Measurements from ENCODE around the gene KCND1. TPM values are rescaled to one million over a fixed set of nuclear protein-coding genes. Genes with fewer than 3 reads are reported as not detected.

The KCND1 gene
- total and polyA plus RNA-seq, 2 experiments from 2014 or later: 2.7 to 5.6 TPM

GRCh38 chrX:48911412-48912182 lies 60.0 kb downstream of the KCND1 start, which contains the start of gene SLC35A2:
SLC35A2 (minus strand) TSS chrX:48911646; CDS start chrX:48911636, 10 bp downstream.
- Histone ChIP-seq H3K27me3 (ENCODE audit: insufficient read depth) (no peaks in the 10 kb centered on the region), H3F3A (replicated peaks; ENCODE audit: low read depth) (peaks cover 35% of the 10 kb centered on the region), H3K4me2 (peak within 1 kb of the TSS; percentile 82), H4K20me1 (replicated peaks; ENCODE audit: insufficient read depth) (peaks cover 13% of the 10 kb centered on the region), H3K27ac (ENCODE audit: low read depth) (peak within 1 kb of the TSS; percentile 96), H3K9me2 (ENCODE audit: insufficient read depth) (no peaks in the 10 kb centered on the region), H3K4me3 (peak within 1 kb of the TSS; percentile 71), H2AFZ (no peak within 1 kb of the TSS), H3K4me1 (ENCODE audit: insufficient read depth) (peaks cover 18% of the 10 kb centered on the region; the same call in 1 of the 2 replicates), H3K79me2 (replicated peaks; ENCODE audit: insufficient read depth) (peaks cover 32% of the 10 kb centered on the region), H3K36me3 (ENCODE audit: insufficient read depth) (peaks cover 29% of the 10 kb centered on the region; the same call in 1 of the 2 replicates)
- peaks cover 32% of the 10 kb centered on the region for H3K4me1 Mint-ChIP-seq
- peak within 1 kb of the TSS; percentile 93 for H3K4me3 Mint-ChIP-seq
- ATAC-seq (peak; percentile 61), DNase-seq (ENCODE audit: low spot score) (peak; percentile 88)
- peak within 1 kb of the TSS; percentile 94 for H3K27ac Mint-ChIP-seq
- TF ChIP-seq REST (IDR thresholded peaks at IDR 0.05; ENCODE audit: unreplicated experiment) (no peak), EZH2phosphoT487 (IDR thresholded peaks at IDR 0.05; ENCODE audit: unreplicated experiment) (no peak), CREB1 (CRISPR knock-in tag; IDR thresholded peaks at IDR 0.05; ENCODE audit: low read depth) (peak; percentile 86)
- peaks cover 18% of the 10 kb centered on the region for H3K27me3 Mint-ChIP-seq (ENCODE audit: insufficient read depth, low read depth, poor library complexity)
- peaks cover 47% of the 10 kb centered on the region for H3K36me3 Mint-ChIP-seq (ENCODE audit: low read depth)
- peaks cover 4% of the 10 kb centered on the region; the same call in 2 of the 3 replicates for H3K9me3 Mint-ChIP-seq

Small RNAs within 50 kb of the gene (small RNA-seq; reads per million reads assigned to genes)
- not detected for gene RNU6-722P (ENCODE audit: low replicate concordance)

Other genes with a start within 250 kb of the KCND1 start
- gene GLOD5, start 210.1 kb downstream of the KCND1 start, total RNA-seq (2014; rRNA removed; shearing (Covaris generic)): not detected in 2 replicates
- not detected in 2 replicates for gene GLOD5, start 210.1 kb downstream of the KCND1 start, polyA plus RNA-seq (2016; fragmentation: Nextera tagmentation; extraction: Ambion mirVana)
- not detected in 2 replicates for gene GATA1, start 185.3 kb downstream of the KCND1 start, total RNA-seq (2014; rRNA removed; shearing (Covaris generic))
- not detected in 2 replicates for gene GATA1, start 185.3 kb downstream of the KCND1 start, polyA plus RNA-seq (2016; fragmentation: Nextera tagmentation; extraction: Ambion mirVana)
- 49.8 and 61.2 TPM in 2 replicates for gene HDAC6, start 169.8 kb downstream of the KCND1 start, total RNA-seq (2014; rRNA removed; shearing (Covaris generic))
- gene HDAC6, start 169.8 kb downstream of the KCND1 start, polyA plus RNA-seq (2016; fragmentation: Nextera tagmentation; extraction: Ambion mirVana): 29.7 and 33.0 TPM in 2 replicates
- 1.3 TPM in 1 of 2 replicates, not detected in the other for gene ERAS, start 145.3 kb downstream of the KCND1 start, total RNA-seq (2014; rRNA removed; shearing (Covaris generic))
- gene ERAS, start 145.3 kb downstream of the KCND1 start, polyA plus RNA-seq (2016; fragmentation: Nextera tagmentation; extraction: Ambion mirVana): 1.7 and 2.4 TPM in 2 replicates
- 4.0 and 15.6 TPM in 2 replicates for gene PCSK1N, start 136.2 kb downstream of the KCND1 start, total RNA-seq (2014; rRNA removed; shearing (Covaris generic))
- 12.8 and 16.5 TPM in 2 replicates for gene PCSK1N, start 136.2 kb downstream of the KCND1 start, polyA plus RNA-seq (2016; fragmentation: Nextera tagmentation; extraction: Ambion mirVana)
- 61.3 and 67.1 TPM in 2 replicates for gene TIMM17B, start 74.1 kb downstream of the KCND1 start, total RNA-seq (2014; rRNA removed; shearing (Covaris generic))
- gene TIMM17B, start 74.1 kb downstream of the KCND1 start, polyA plus RNA-seq (2016; fragmentation: Nextera tagmentation; extraction: Ambion mirVana): 147 and 158 TPM in 2 replicates
- gene PQBP1, start 73.9 kb downstream of the KCND1 start, total RNA-seq (2014; rRNA removed; shearing (Covaris generic)): 53.2 and 63.4 TPM in 2 replicates
- gene PQBP1, start 73.9 kb downstream of the KCND1 start, polyA plus RNA-seq (2016; fragmentation: Nextera tagmentation; extraction: Ambion mirVana): 121 and 130 TPM in 2 replicates
- gene SLC35A2, start 60.2 kb downstream of the KCND1 start, total RNA-seq (2014; rRNA removed; shearing (Covaris generic)): 16.4 and 17.7 TPM in 2 replicates
- 13.0 and 20.6 TPM in 2 replicates for gene SLC35A2, start 60.2 kb downstream of the KCND1 start, polyA plus RNA-seq (2016; fragmentation: Nextera tagmentation; extraction: Ambion mirVana)
- 336 and 359 TPM in 2 replicates for gene PIM2, start 52.8 kb downstream of the KCND1 start, total RNA-seq (2014; rRNA removed; shearing (Covaris generic))
- gene PIM2, start 52.8 kb downstream of the KCND1 start, polyA plus RNA-seq (2016; fragmentation: Nextera tagmentation; extraction: Ambion mirVana): 232 and 237 TPM in 2 replicates
- gene OTUD5, start 14.2 kb downstream of the KCND1 start, total RNA-seq (2014; rRNA removed; shearing (Covaris generic)): 45.4 and 56.5 TPM in 2 replicates
- gene OTUD5, start 14.2 kb downstream of the KCND1 start, polyA plus RNA-seq (2016; fragmentation: Nextera tagmentation; extraction: Ambion mirVana): 23.5 and 28.7 TPM in 2 replicates
- 32.7 and 39.1 TPM in 2 replicates for gene GRIPAP1, start 30.4 kb upstream of the KCND1 start, total RNA-seq (2014; rRNA removed; shearing (Covaris generic))
- gene GRIPAP1, start 30.4 kb upstream of the KCND1 start, polyA plus RNA-seq (2016; fragmentation: Nextera tagmentation; extraction: Ambion mirVana): 57.1 and 62.2 TPM in 2 replicates
- gene TFE3, start 71.5 kb upstream of the KCND1 start, total RNA-seq (2014; rRNA removed; shearing (Covaris generic)): 63.3 and 83.8 TPM in 2 replicates
- gene TFE3, start 71.5 kb upstream of the KCND1 start, polyA plus RNA-seq (2016; fragmentation: Nextera tagmentation; extraction: Ambion mirVana): 20.8 and 21.4 TPM in 2 replicates
- 6.8 and 9.9 TPM in 2 replicates for gene CCDC120, start 87.2 kb upstream of the KCND1 start, total RNA-seq (2014; rRNA removed; shearing (Covaris generic))
- 3.3 and 3.6 TPM in 2 replicates for gene CCDC120, start 87.2 kb upstream of the KCND1 start, polyA plus RNA-seq (2016; fragmentation: Nextera tagmentation; extraction: Ambion mirVana)
- 6.3 and 7.7 TPM in 2 replicates for gene PRAF2, start 102.2 kb upstream of the KCND1 start, total RNA-seq (2014; rRNA removed; shearing (Covaris generic))
- gene PRAF2, start 102.2 kb upstream of the KCND1 start, polyA plus RNA-seq (2016; fragmentation: Nextera tagmentation; extraction: Ambion mirVana): 22.1 and 24.3 TPM in 2 replicates
- gene WDR45, start 108.0 kb upstream of the KCND1 start, total RNA-seq (2014; rRNA removed; shearing (Covaris generic)): 26.2 and 36.2 TPM in 2 replicates
- gene WDR45, start 108.0 kb upstream of the KCND1 start, polyA plus RNA-seq (2016; fragmentation: Nextera tagmentation; extraction: Ambion mirVana): 24.9 and 28.8 TPM in 2 replicates
- gene GPKOW, start 151.9 kb upstream of the KCND1 start, total RNA-seq (2014; rRNA removed; shearing (Covaris generic)): 15.1 and 22.9 TPM in 2 replicates
- gene GPKOW, start 151.9 kb upstream of the KCND1 start, polyA plus RNA-seq (2016; fragmentation: Nextera tagmentation; extraction: Ambion mirVana): 8.1 and 9.5 TPM in 2 replicates
- 0.83 and 2.1 TPM in 2 replicates for gene MAGIX, start 190.9 kb upstream of the KCND1 start, total RNA-seq (2014; rRNA removed; shearing (Covaris generic))
- 0.66 and 1.6 TPM in 2 replicates for gene MAGIX, start 190.9 kb upstream of the KCND1 start, polyA plus RNA-seq (2016; fragmentation: Nextera tagmentation; extraction: Ambion mirVana)
- 1.6 and 3.4 TPM in 2 replicates for gene PLP2, start 200.1 kb upstream of the KCND1 start, total RNA-seq (2014; rRNA removed; shearing (Covaris generic))
- 9.5 and 10.1 TPM in 2 replicates for gene PLP2, start 200.1 kb upstream of the KCND1 start, polyA plus RNA-seq (2016; fragmentation: Nextera tagmentation; extraction: Ambion mirVana)
- gene PRICKLE3, start 214.5 kb upstream of the KCND1 start, total RNA-seq (2014; rRNA removed; shearing (Covaris generic)): 13.7 and 21.4 TPM in 2 replicates
- gene PRICKLE3, start 214.5 kb upstream of the KCND1 start, polyA plus RNA-seq (2016; fragmentation: Nextera tagmentation; extraction: Ambion mirVana): 4.7 and 5.2 TPM in 2 replicates
- 7.3 and 9.1 TPM in 2 replicates for gene SYP, start 228.3 kb upstream of the KCND1 start, total RNA-seq (2014; rRNA removed; shearing (Covaris generic))
- gene SYP, start 228.3 kb upstream of the KCND1 start, polyA plus RNA-seq (2016; fragmentation: Nextera tagmentation; extraction: Ambion mirVana): 2.5 and 3.7 TPM in 2 replicates